GM10248 (cell line): Measurements from ENCODE around the gene WDR37.

Experiments
- CTCF ChIA-PET: fragments of 300-600 bp; sonication (Branson Sonifier 250); formaldehyde crosslinking; extraction: SDS; loops from one replicate; lab custom pipeline; 2021; ENCODE audit warnings: antibody characterized with exemption; lab: Yijun Ruan, JAX
- POLR2A ChIA-PET: fragments of 350-650 bp; sonication (Branson Sonifier 250); formaldehyde crosslinking; extraction: SDS; loops from one replicate; lab custom pipeline; 2020; ENCODE audit warnings: antibody characterized with exemption; lab: Yijun Ruan, JAX
- DNase-seq: peaks from one replicate; pipeline ENCODE4 v3.0.0; 2012; ENCODE audit errors: extremely low spot score
- TF ChIP-seq, protein P1 (sequence below): IDR thresholded peaks from 2 replicates; pipeline ENCODE4 v1.5.1; 2012; ENCODE audit warnings: mild to moderate bottlenecking, low read depth; ENCODE audit errors: extremely low read depth, missing control alignments, control extremely low read depth

WDR37 gene

DNA sequence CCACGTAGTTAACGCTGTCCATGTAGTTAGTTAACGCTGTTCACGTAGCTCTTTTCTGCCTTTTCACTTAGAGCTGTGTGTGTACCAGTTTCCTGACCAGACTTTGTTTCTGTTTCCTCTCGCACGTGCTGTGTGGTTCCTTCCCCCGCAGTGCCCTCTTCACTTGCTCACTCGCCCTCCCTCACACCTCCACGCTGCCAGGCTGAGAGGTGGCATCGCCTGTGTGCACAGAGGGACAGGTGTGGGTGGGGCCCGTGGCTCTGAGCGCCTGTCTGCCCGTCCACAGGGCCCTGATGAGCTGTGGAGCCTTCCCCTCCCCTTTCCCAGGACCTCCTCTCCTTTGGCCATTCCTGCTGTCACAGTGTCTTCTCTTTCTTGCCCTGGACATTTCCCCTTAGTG, 30.6 kb downstream of the WDR37 start:
- POLR2A ChIA-PET = no interaction called here
- TF ChIP-seq, protein P1, sequence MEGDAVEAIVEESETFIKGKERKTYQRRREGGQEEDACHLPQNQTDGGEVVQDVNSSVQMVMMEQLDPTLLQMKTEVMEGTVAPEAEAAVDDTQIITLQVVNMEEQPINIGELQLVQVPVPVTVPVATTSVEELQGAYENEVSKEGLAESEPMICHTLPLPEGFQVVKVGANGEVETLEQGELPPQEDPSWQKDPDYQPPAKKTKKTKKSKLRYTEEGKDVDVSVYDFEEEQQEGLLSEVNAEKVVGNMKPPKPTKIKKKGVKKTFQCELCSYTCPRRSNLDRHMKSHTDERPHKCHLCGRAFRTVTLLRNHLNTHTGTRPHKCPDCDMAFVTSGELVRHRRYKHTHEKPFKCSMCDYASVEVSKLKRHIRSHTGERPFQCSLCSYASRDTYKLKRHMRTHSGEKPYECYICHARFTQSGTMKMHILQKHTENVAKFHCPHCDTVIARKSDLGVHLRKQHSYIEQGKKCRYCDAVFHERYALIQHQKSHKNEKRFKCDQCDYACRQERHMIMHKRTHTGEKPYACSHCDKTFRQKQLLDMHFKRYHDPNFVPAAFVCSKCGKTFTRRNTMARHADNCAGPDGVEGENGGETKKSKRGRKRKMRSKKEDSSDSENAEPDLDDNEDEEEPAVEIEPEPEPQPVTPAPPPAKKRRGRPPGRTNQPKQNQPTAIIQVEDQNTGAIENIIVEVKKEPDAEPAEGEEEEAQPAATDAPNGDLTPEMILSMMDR = no peak
- no peak for DNase-seq
- CTCF ChIA-PET = no interaction called here

DNA sequence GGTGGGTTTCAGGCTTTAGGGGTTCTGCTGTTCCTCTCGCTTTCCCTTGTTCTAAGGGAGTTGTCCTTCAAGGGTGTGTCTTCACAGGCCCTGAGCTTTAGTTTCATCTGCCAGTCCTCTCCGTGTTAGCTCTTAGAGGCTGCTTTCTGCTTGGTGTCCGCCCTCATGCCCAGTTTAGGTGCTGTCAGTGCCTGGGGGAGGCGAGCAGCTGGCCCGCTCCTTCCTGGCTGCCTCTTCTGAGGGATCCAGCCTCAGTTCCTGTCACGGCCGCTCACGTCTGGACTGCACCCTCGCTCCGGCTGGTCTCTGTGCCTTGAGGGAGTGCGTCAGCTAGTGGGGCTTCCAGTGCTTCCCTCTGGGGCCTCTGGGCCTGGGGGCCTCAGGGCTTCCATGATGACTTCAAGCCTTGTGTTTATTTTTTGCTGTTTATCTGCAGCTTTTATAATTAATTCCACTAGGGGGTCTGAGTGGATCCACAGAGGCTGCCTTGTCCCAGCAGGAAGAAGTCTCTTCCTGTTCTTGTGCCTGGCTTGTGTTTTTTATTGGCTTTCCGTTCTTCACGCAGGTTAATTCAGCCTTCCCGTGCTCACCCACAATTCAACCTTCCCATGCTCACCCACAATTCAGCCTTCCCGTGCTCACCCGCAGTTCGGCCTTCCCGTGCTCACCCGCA, 33.0 kb downstream of the WDR37 start:
- POLR2A ChIA-PET = no interaction called here
- TF ChIP-seq, protein P1 = no peak
- DNase-seq = no peak
- CTCF ChIA-PET = no interaction called here

DNA sequence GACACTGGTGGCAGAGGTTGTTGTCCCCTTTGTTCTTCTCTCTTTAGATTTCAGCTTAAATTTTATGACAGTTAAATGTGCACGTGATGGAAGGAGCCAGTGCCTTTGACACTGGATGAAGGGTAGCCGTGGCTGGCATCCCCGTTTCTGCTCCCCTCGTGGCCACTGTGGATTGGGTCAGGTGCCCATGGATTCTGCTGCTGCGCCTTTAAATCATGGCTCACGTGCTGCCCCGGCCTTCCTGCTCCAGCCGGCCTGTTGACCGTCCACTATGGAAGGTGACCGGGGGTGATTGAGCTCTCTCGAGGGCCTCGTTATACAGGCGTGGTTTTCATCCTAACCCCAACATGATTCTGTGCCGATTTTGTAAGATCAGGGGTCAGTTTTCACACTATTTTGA, 34.5 kb downstream of the WDR37 start:
- ChIA-PET CTCF (interaction anchor here (1.2 to 1.6 kb wide), 3 partner anchors 11 to 19 kb away, joined by 3 to 5 read pairs (median 3); no protein-coding TSS in a partner anchor), POLR2A (no interaction called here)
- TF ChIP-seq, protein P1 = no peak
- no peak for DNase-seq

DNA sequence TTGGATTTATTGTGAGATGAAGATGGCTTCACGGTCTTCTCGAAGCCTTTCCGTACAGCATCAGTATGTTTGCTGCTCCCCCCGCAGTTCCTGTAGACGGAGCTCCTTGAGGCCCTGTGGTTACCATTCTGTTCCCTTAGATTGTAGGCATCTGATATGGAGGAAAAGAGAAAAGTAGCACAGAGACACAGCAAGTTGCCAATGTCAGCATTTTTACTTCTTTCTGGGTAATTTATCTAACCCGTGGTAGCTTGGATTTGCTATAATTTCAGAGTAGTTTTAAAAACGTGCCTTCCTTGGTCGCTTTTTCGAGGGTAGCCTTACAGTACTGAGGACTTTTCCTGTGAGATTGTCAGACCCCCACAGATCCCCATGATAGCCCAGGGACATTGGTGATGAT, 37.5 kb downstream of the WDR37 start:
- CTCF ChIA-PET = interaction anchor here (1.7 kb wide), 1 partner anchor 10 kb away, joined by 3 read pairs; no protein-coding TSS in a partner anchor
- no peak for DNase-seq
- TF ChIP-seq, protein P1 = no peak
- POLR2A ChIA-PET = no interaction called here

DNA sequence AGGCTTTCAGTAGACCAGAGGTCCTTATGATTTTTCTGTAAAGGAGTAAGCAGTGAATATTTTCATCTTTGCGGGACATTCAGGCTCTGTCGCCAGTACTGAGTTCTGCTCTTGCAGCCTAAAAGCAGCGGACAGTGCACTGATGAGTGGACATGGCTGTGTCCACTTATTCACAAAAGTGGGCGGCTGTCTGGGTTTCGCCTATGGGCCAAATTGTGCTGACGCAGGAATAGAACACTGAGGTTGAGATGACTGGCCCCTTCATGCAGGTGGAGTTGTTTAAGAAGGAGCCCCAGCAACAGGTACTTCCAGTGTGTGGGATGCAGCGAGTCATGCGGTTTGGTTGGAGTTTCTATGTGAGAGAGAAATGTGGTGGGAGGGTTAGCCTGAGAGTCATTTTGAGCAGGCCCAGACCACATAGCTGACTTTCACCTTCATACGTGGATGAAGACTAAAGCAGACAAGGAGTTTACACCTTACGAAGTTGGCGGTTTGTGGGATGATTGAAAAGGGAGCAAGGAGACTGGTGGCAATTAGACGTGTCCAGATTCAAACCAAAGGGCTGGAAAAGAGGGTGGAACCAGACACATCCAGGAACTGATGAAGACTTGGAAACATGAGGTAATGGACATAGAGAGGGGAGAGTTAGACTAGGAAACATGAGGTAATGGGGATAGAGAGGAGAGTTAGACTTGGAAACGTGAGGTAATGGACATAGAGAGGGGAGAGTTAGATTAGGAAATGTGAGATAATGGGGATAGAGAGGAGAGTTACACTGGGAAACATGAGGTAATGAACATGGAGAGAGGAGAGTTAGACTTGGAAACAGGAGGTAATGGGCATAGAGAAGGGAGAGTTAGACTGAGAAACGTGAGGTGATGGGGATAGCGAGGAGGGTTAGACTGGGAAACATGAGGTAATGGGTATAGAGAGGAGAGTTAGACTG, 38.2 kb downstream of the WDR37 start:
- TF ChIP-seq, protein P1 = no peak
- CTCF ChIA-PET = interaction anchor here (1.7 kb wide), 1 partner anchor 9 kb away, joined by 3 read pairs; no protein-coding TSS in a partner anchor
- POLR2A ChIA-PET = no interaction called here
- DNase-seq = peak; percentile 71

DNA sequence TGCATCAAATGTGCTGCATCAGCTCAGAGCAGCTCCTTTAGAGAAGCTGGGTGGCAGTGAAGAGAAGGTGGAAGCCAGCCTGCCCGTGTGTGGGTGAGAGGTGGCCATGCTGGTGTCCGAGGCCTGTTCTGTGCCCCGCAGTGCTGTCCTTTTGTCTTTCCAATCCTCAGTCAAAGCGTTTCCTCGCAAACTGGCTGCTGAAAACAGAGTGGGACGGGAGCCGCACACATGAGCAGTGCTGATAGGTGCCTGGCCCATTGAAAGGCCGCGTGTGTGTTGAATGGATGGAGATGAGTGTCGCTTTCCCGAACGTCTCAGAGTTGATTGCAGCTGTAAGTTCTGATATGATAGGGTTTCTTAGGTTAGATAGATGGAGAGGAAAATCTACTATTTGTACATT, 39.3 kb downstream of the WDR37 start:
- POLR2A ChIA-PET = no interaction called here
- CTCF ChIA-PET = no interaction called here
- TF ChIP-seq, protein P1 = no peak
- DNase-seq = no peak
